Hepatocyte (in vitro differentiated cells): Measurements from ENCODE around the gene DNAH17. TPM values are rescaled to one million over a fixed set of nuclear protein-coding genes. Genes with fewer than 3 reads are reported as not detected.

Experiments used
- DNase-seq: peaks from one replicate; pipeline ENCODE4 v3.0.0-alpha.2; 2016; ENCODE audit warnings: low spot score
- H2AFZ ChIP-seq: fragments of 200-600 bp; sonication (generic); 2 replicates; pipeline ENCODE4 v1.6.0; 2016; ENCODE audit warnings: antibody characterized with exemption, mild to moderate bottlenecking
- H3K27ac ChIP-seq: fragments of 200-600 bp; sonication (generic); 2 replicates; pipeline ENCODE4 v1.5.1; 2016; ENCODE audit warnings: mild to moderate bottlenecking
- H3K27me3 ChIP-seq: fragments of 200-600 bp; sonication (generic); 2 replicates; pipeline ENCODE4 v1.6.1; 2016
- H3K36me3 ChIP-seq: fragments of 200-600 bp; sonication (generic); replicated peaks from 2 replicates; pipeline ENCODE4 v1.5.1; 2016; ENCODE audit warnings: low read depth; ENCODE audit not compliant: insufficient read depth
- H3K4me1 ChIP-seq: fragments of 200-600 bp; sonication (generic); 2 replicates; pipeline ENCODE4 v1.5.1; 2016; ENCODE audit warnings: mild to moderate bottlenecking, moderate library complexity; ENCODE audit not compliant: insufficient read depth
- H3K4me2 ChIP-seq: fragments of 200-600 bp; sonication (generic); 2 replicates; pipeline ENCODE4 v1.6.0; 2016
- H3K4me3 ChIP-seq: fragments of 200-600 bp; sonication (generic); 2 replicates; pipeline ENCODE4 v1.5.1; 2016; ENCODE audit warnings: mild to moderate bottlenecking
- H3K79me2 ChIP-seq: fragments of 200-600 bp; sonication (generic); 2 replicates; pipeline ENCODE4 v1.6.0; 2017; ENCODE audit warnings: mild to moderate bottlenecking
- H3K9me2 ChIP-seq: fragments of 200-600 bp; sonication (generic); replicated peaks from 2 replicates; pipeline ENCODE4 v1.6.0; 2017; ENCODE audit warnings: mild to moderate bottlenecking; ENCODE audit not compliant: insufficient read depth
- H3K9me3 ChIP-seq: fragments of 200-600 bp; sonication (generic); 2 replicates; pipeline ENCODE4 v1.5.1; 2016; ENCODE audit warnings: low read depth, mild to moderate bottlenecking
- H4K20me1 ChIP-seq: fragments of 200-600 bp; sonication (generic); 2 replicates; pipeline ENCODE4 v1.6.0; 2016; ENCODE audit warnings: mild to moderate bottlenecking; ENCODE audit not compliant: insufficient read depth, poor library complexity, severe bottlenecking
- CTCF ChIP-seq: fragments of 200-600 bp; sonication (generic); IDR thresholded peaks from 2 replicates; pipeline ENCODE4 v1.5.1; 2016; ENCODE audit warnings: antibody characterized with exemption, mild to moderate bottlenecking; ENCODE audit not compliant: poor library complexity
- EZH2 ChIP-seq: fragments of 200-600 bp; sonication (generic); IDR thresholded peaks from 2 replicates; pipeline ENCODE4 v1.6.1; 2016; ENCODE audit warnings: antibody characterized with exemption, mild to moderate bottlenecking, borderline replicate concordance
- EZH2phosphoT487 ChIP-seq: fragments of 200-600 bp; sonication (generic); IDR thresholded peaks from one replicate; pipeline ENCODE4 v1.6.1; 2018; ENCODE audit warnings: antibody characterized with exemption, mild to moderate bottlenecking, low read depth, moderate library complexity; ENCODE audit not compliant: unreplicated experiment, severe bottlenecking
- WGBS: methylation state at CpG from one replicate; pipeline ENCODE4 v1.1.6; 2016; ENCODE audit warnings: low lambda C conversion rate; ENCODE audit errors: missing lambda C conversion rate; 5-methylcytosine and 5-hydroxymethylcytosine counted together
- polyA plus RNA-seq: library from polyadenylated mRNA; unstranded; fragments of >200 nt; fragmentation: Nextera tagmentation; extraction: Ambion mirVana; gene quantifications from 2 replicates; pipeline ENCODE4 v1.2.1, GENCODE V29; 2016
- total RNA-seq: library from RNA; depleted of rRNA; stranded (reverse); fragments of >200 nt; gene quantifications from 2 replicates; pipeline ENCODE4 v1.2.3, GENCODE V29; 2014

The DNAH17 gene
- total and polyA plus RNA-seq, 2 experiments from 2014 or later, result 0.20 to 1.5 TPM

- Histone ChIP-seq H3K27me3 (no peaks in the 10 kb centered on the region), H3K4me3 (no peak overlapping the region), H3K79me2 (no peaks in the 10 kb centered on the region), H3K27ac (no peak overlapping the region), H3K4me1 (no peaks in the 10 kb centered on the region), H3K9me2 (no peaks in the 10 kb centered on the region), H3K36me3 (no peaks in the 10 kb centered on the region), H2AFZ (no peak overlapping the region), H3K9me3 (no peaks in the 10 kb centered on the region), H4K20me1 (no peaks in the 10 kb centered on the region), H3K4me2 (no peak overlapping the region)
- 88% methylated on average over 26 of the region's 26 CpGs for whole genome bisulfite sequencing
- DNase-seq, result no peak
- no peak for TF ChIP-seq EZH2
Measured at GRCh38 chr17:78492116-78492799, 84.9 kb downstream of the DNAH17 start.

- Histone ChIP-seq H3K4me2 (no peak overlapping the region), H3K27ac (no peak overlapping the region), H3K79me2 (no peaks in the 10 kb centered on the region), H3K27me3 (no peaks in the 10 kb centered on the region), H3K36me3 (no peaks in the 10 kb centered on the region), H3K9me2 (no peaks in the 10 kb centered on the region), H3K9me3 (no peaks in the 10 kb centered on the region), H3K4me3 (no peak overlapping the region), H2AFZ (no peak overlapping the region), H3K4me1 (no peaks in the 10 kb centered on the region), H4K20me1 (no peaks in the 10 kb centered on the region)
- no peak for DNase-seq
- TF ChIP-seq EZH2 (no peak), EZH2phosphoT487 (no peak), CTCF (no peak)
- WGBS, result 90% methylated on average over 29 of the region's 31 CpGs
Measured at GRCh38 chr17:78491236-78492115, 85.7 kb downstream of the DNAH17 start.

GRCh38 chr17:78490673-78491072 is 86.5 kb downstream of the DNAH17 start:
- Histone ChIP-seq H3K27me3 (no peaks in the 10 kb centered on the region), H3K9me3 (no peaks in the 10 kb centered on the region), H3K79me2 (no peaks in the 10 kb centered on the region), H3K4me2 (no peak overlapping the region), H3K9me2 (no peaks in the 10 kb centered on the region), H3K4me3 (no peak overlapping the region), H4K20me1 (no peaks in the 10 kb centered on the region), H3K4me1 (no peaks in the 10 kb centered on the region), H3K27ac (no peak overlapping the region), H2AFZ (no peak overlapping the region), H3K36me3 (no peaks in the 10 kb centered on the region)
- WGBS, result 92% methylated on average over 15 of the region's 15 CpGs
- DNase-seq, result no peak
- TF ChIP-seq EZH2, result no peak
- no peak for TF ChIP-seq EZH2phosphoT487
- no peak for TF ChIP-seq CTCF

GRCh38 chr17:78490156-78490555 is 87.0 kb downstream of the DNAH17 start:
- H3K36me3 ChIP-seq, result no peaks in the 10 kb centered on the region
- no peaks in the 10 kb centered on the region for H3K4me1 ChIP-seq
- 97% methylated on average over 10 of the region's 10 CpGs for WGBS
- no peak overlapping the region for H3K4me2 ChIP-seq
- H3K27ac ChIP-seq, result no peak overlapping the region
- no peaks in the 10 kb centered on the region for H3K27me3 ChIP-seq
- no peak for TF ChIP-seq CTCF
- TF ChIP-seq EZH2, result no peak
- TF ChIP-seq EZH2phosphoT487, result no peak
- DNase-seq, result no peak
- no peaks in the 10 kb centered on the region for H3K79me2 ChIP-seq
- no peaks in the 10 kb centered on the region for H3K9me2 ChIP-seq
- no peaks in the 10 kb centered on the region for H3K9me3 ChIP-seq
- no peak overlapping the region for H3K4me3 ChIP-seq
- H2AFZ ChIP-seq, result no peak overlapping the region
- no peaks in the 10 kb centered on the region for H4K20me1 ChIP-seq
